GM21360 (cell line): ENCODE measurements around the gene IL10RB.

Experiments
- ATAC-seq: cut with Tn5 transposase; IDR thresholded peaks from one replicate; pipeline ENCODE4 v1.9.1; 2021; ENCODE audit warnings: mild to moderate bottlenecking, moderate library complexity; ENCODE audit not compliant: unreplicated experiment

Gene IL10RB

DNA sequence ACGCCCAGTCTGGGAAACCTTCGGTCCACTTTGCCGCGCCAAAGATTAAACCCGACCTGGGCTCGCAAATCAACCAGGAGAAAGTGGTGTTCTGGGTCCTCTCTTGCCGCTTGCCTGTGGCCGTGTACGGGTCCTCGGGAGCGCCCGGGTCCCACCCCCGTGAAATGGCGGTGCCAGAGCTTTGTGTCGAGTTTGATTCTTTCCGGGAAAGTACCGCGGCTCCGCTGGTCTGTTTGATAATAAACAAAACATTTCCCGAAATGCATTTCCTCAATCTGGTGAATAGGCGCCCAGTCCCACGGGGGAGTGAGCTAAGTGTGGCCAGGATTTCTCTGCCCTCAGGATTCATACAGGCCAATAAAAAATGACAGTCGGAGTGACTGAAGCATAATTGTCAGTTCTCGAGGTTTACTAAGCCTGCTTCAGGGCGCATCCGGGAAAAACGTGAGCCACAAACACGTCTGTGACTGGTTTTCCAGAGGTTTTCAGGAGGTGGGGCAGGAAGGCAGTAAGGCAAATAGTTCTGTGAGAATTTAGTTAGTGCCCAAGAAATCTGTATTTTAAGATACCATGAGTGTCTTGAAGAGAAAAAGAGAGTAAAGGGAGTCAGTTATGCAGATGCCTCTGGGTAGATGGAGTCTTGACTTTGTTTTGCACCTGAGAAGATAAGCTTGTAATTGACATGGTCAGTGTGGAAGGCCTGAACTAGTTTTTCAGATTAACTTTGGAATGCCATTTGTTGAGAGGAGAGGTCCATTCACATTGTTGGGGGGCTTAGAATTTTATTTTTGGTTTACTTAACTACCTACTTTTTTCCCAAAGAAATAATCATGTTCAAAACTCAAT lies 59.3 kb downstream of the IL10RB start:
- ATAC-seq: peak; percentile 32

GRCh38 chr21:33327326-33327725 lies 61.2 kb downstream of the IL10RB start:
- ATAC-seq: no peak

- no peak for ATAC-seq
These were observed 61.7 kb downstream of the IL10RB start for GRCh38 chr21:33327792-33328433.

DNA sequence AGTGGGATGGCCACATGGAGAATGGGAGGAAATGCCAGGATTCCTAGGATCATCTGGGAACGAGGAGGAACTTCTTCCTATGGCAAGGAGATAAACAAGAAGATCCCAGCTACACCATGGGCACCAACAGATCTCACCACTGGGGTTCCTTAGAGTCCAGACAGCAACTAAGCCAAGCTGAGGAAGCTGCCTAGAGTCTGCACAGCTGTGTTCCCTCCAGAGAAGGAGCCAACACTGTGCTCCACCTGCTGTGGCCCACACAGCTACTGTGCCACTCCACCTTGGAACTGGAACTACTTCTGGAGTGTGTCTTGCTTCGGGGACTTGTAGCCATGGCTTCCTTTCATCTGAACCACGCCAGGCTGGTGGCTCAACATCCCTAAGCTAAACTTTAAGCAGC lies 64.6 kb downstream of the IL10RB start:
- ATAC-seq: no peak

DNA sequence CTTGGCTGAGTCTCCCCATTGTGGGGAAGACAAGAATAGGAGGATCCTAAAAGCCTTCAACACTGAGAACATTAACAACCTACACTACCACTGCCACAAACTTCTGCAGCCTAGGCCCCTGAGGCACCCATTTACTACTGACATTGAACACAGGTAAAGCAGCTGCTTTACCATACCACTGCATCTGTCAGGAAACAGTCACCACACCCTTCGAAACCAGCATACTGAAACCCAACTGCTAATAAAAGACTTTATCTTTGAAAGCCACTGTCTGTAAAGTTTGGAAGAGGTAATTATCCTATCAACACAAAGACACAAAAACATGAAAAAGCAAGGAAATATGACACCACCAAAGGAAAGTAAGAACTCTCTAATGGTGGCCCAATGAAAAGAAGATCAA lies 66.0 kb downstream of the IL10RB start:
- ATAC-seq: peak; percentile 67

- no peak for ATAC-seq
These were observed 68.0 kb downstream of the IL10RB start for GRCh38 chr21:33334191-33334590.

DNA sequence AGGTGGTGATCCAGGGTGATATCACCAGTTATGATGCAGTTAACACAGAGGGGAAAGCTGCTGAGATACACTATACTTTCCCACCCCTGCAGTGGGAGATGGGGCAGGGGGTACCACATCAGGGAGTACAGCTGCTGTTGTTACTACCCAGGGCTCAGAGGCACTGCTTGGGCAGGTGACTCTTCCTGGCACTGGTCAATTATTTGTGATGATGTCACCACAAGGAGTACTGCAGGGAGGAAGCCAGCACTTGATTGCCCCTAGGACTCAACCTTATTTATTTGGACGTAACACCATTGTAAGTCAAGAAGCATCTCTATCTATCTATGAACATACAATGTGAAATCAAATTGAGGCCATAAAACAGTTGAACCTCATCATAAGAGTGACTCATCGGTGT lies 68.7 kb downstream of the IL10RB start:
- ATAC-seq: no peak

- no peak for ATAC-seq
These were observed 73.0 kb downstream of the IL10RB start for GRCh38 chr21:33339135-33339534.

- no peak for ATAC-seq
These were observed 73.8 kb downstream of the IL10RB start for GRCh38 chr21:33339918-33340317.

DNA sequence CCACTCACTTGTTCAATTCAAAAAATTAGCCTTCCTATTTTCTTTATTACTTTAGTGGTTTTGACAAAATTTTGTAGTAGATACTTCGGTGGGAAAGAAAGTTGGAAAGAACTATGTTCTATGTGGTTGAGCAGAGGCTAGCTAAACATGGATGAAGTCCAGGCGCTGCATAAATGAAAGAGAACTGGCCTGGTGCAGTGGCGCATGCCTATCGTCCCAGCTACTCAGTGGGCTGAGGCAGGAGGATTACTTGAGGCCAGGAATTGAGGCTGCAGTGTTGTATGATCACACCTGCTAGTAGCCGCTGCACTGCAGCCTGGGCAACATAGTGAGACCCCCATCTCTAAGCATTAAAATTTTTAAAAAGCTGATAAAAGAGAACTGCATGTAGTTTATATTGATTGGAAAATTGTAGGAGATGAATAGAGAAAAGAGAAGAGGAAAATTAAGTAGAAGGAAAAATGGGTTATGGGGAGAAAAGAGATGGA lies 79.6 kb downstream of the IL10RB start:
- no peak for ATAC-seq
